Measurements from ENCODE around the gene TBC1D2. TPM values are rescaled to one million over a fixed set of nuclear protein-coding genes. Genes with fewer than 3 reads are reported as not detected.

TBC1D2 gene
- total RNA-seq, 2 experiments from 2014 or later: 3.1 to 5.5 TPM

GRCh38 chr9:98254228-98255060, 1.0 kb downstream of the TBC1D2 start:
- Histone ChIP-seq H3K9me3 (ENCODE audit: low read length) (no peaks in the 10 kb centered on the region), H3K79me2 (ENCODE audit: insufficient read depth, low read depth, low read length) (no peaks in the 10 kb centered on the region), H4K20me1 (ENCODE audit: insufficient read depth, low read length) (no peaks in the 10 kb centered on the region), H2AFZ (ENCODE audit: low read length) (peak overlapping the region; percentile 78; the same call in 1 of the 2 replicates), H3K4me3 (ENCODE audit: low read depth, low read length, poor library complexity, severe bottlenecking) (peak overlapping the region; percentile 75), H3K27ac (ENCODE audit: low read depth, low read length, poor library complexity, severe bottlenecking) (no peak overlapping the region), H3K4me1 (ENCODE audit: insufficient read depth, low read length, poor library complexity, severe bottlenecking) (peaks cover 17% of the 10 kb centered on the region), H3K36me3 (ENCODE audit: insufficient read depth, low read length) (no peaks in the 10 kb centered on the region), H3K9me2 (ENCODE audit: insufficient read depth, low read length) (no peaks in the 10 kb centered on the region), H3K4me2 (ENCODE audit: low read length) (peak overlapping the region; percentile 95)
- CTCF ChIA-PET (ENCODE audit: unreplicated experiment): interaction anchor here (0.6 kb wide), 2 partner anchors 33 to 475 kb away, joined by 3 to 14 read pairs; no protein-coding TSS in a partner anchor
- DNase-seq (ENCODE audit: low spot score): no peak
- intact Hi-C loops (cut with micrococcal nuclease; ENCODE audit: unreplicated experiment): loop anchor here (1.0 to 5.0 kb wide), 3 partner anchors 180 to 621 kb away; partner anchors contain the start of genes NANS, NCBP1 and TSTD2
- TF ChIP-seq, protein P1, sequence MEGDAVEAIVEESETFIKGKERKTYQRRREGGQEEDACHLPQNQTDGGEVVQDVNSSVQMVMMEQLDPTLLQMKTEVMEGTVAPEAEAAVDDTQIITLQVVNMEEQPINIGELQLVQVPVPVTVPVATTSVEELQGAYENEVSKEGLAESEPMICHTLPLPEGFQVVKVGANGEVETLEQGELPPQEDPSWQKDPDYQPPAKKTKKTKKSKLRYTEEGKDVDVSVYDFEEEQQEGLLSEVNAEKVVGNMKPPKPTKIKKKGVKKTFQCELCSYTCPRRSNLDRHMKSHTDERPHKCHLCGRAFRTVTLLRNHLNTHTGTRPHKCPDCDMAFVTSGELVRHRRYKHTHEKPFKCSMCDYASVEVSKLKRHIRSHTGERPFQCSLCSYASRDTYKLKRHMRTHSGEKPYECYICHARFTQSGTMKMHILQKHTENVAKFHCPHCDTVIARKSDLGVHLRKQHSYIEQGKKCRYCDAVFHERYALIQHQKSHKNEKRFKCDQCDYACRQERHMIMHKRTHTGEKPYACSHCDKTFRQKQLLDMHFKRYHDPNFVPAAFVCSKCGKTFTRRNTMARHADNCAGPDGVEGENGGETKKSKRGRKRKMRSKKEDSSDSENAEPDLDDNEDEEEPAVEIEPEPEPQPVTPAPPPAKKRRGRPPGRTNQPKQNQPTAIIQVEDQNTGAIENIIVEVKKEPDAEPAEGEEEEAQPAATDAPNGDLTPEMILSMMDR (conservative IDR thresholded peaks at IDR 0.05; ENCODE audit: low read length): no peak
- no peak for TF ChIP-seq EZH2phosphoT487 (IDR thresholded peaks at IDR 0.05; ENCODE audit: borderline replicate concordance, low read depth, low read length)
- POLR2A ChIA-PET: interaction anchor here (0.6 to 2.4 kb wide), 5 partner anchors 11 to 198 kb away, joined by 3 to 10 read pairs (median 4); partner anchors contain the start of gene NANS
- no TSS peak for BruUV-seq (replicated peaks)

GRCh38 chr9:98253565-98253964, 1.9 kb downstream of the TBC1D2 start:
- intact Hi-C loops (cut with micrococcal nuclease; ENCODE audit: unreplicated experiment): no loop called here
- ChIA-PET CTCF (ENCODE audit: unreplicated experiment) (interaction anchor here (0.6 kb wide), 1 partner anchor 34 kb away, joined by 14 read pairs; no protein-coding TSS in a partner anchor), POLR2A (interaction anchor here (0.6 to 0.7 kb wide), 2 partner anchors 12 kb away, joined by 3 to 4 read pairs; no protein-coding TSS in a partner anchor)
- H2AFZ ChIP-seq (ENCODE audit: low read length): no peak overlapping the region
- H3K36me3 ChIP-seq (ENCODE audit: insufficient read depth, low read length): no peaks in the 10 kb centered on the region
- no peak for TF ChIP-seq EZH2phosphoT487 (IDR thresholded peaks at IDR 0.05; ENCODE audit: borderline replicate concordance, low read depth, low read length)
- TF ChIP-seq, protein P1 (conservative IDR thresholded peaks at IDR 0.05; ENCODE audit: low read length): no peak
- no peaks in the 10 kb centered on the region for H3K9me2 ChIP-seq (ENCODE audit: insufficient read depth, low read length)
- H3K4me1 ChIP-seq (ENCODE audit: insufficient read depth, low read length, poor library complexity, severe bottlenecking): peaks cover 17% of the 10 kb centered on the region
- H3K27ac ChIP-seq (ENCODE audit: low read depth, low read length, poor library complexity, severe bottlenecking): no peak overlapping the region
- no peaks in the 10 kb centered on the region for H3K79me2 ChIP-seq (ENCODE audit: insufficient read depth, low read depth, low read length)
- no peak overlapping the region for H3K4me3 ChIP-seq (ENCODE audit: low read depth, low read length, poor library complexity, severe bottlenecking)
- no peaks in the 10 kb centered on the region for H3K9me3 ChIP-seq (ENCODE audit: low read length)
- no peaks in the 10 kb centered on the region for H4K20me1 ChIP-seq (ENCODE audit: insufficient read depth, low read length)
- 0 out of 2 replicates have a peak overlapping the region, but pooled peaks have one; percentile 95 for H3K4me2 ChIP-seq (ENCODE audit: low read length)
- DNase-seq (ENCODE audit: low spot score): no peak
- BruUV-seq (replicated peaks): no TSS peak

DNA sequence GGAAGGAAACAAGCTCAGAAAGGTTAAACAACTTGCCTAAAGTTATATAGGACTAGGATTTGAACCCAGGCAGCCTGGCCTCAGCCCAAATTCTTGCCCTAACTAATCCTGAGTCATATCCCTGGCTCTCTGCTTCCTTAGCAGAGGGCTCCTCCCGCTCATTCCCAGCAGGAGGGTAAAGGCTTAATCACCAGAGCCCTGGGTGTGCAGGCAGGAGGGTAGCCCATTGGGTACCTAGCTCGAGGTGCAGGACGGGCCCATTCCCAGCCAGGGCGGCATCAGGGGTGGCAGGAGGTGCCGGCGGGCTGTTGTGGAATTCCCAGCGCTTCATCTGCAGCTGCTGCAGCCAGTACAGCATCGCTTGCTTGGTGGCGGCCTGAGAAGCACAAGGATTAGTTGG, 3.9 kb downstream of the TBC1D2 start:
- H3K4me3 ChIP-seq (ENCODE audit: low read depth, low read length, poor library complexity, severe bottlenecking): no peak overlapping the region
- H3K9me2 ChIP-seq (ENCODE audit: insufficient read depth, low read length): no peaks in the 10 kb centered on the region
- no TSS peak for BruUV-seq (replicated peaks)
- H3K27ac ChIP-seq (ENCODE audit: low read depth, low read length, poor library complexity, severe bottlenecking): no peak overlapping the region
- no peak overlapping the region for H3K4me2 ChIP-seq (ENCODE audit: low read length)
- H2AFZ ChIP-seq (ENCODE audit: low read length): no peak overlapping the region
- H3K36me3 ChIP-seq (ENCODE audit: insufficient read depth, low read length): no peaks in the 10 kb centered on the region
- peaks cover 10% of the 10 kb centered on the region for H3K4me1 ChIP-seq (ENCODE audit: insufficient read depth, low read length, poor library complexity, severe bottlenecking)
- H3K9me3 ChIP-seq (ENCODE audit: low read length): no peaks in the 10 kb centered on the region
- H3K79me2 ChIP-seq (ENCODE audit: insufficient read depth, low read depth, low read length): no peaks in the 10 kb centered on the region
- no peaks in the 10 kb centered on the region for H4K20me1 ChIP-seq (ENCODE audit: insufficient read depth, low read length)
- intact Hi-C loops (cut with micrococcal nuclease; ENCODE audit: unreplicated experiment): no loop called here
- TF ChIP-seq, protein P1 (conservative IDR thresholded peaks at IDR 0.05; ENCODE audit: low read length): no peak
- TF ChIP-seq EZH2phosphoT487 (IDR thresholded peaks at IDR 0.05; ENCODE audit: borderline replicate concordance, low read depth, low read length): no peak
- POLR2A ChIA-PET: no interaction called here
- CTCF ChIA-PET (ENCODE audit: unreplicated experiment): no interaction called here
- DNase-seq (ENCODE audit: low spot score): no peak
